Right atrium auricular region (tissue), 2 donors: ENCODE measurements around the gene DBNDD1. TPM values are rescaled to one million over a fixed set of nuclear protein-coding genes. Genes with fewer than 3 reads are reported as not detected.

ENCODE experiments used
- DNase-seq: peaks from one replicate; pipeline ENCODE4 v3.0.0-alpha.2; 2019; ENCODE audit warnings: low spot score
- H3K27ac ChIP-seq, 2 donors: fragments of 200-600 bp; sonication (generic); 1 replicate in 1 of 2; 2 replicates in 1 of 2; pipeline ENCODE4 v1.5.1; 2016 to 2019
- H3K27me3 ChIP-seq, 2 donors: fragments of 200-600 bp; sonication (generic); one replicate each; pipeline versions ENCODE4 v1.5.1 to v1.6.0; 2017 to 2019
- H3K36me3 ChIP-seq: fragments of 200-600 bp; sonication (generic); one replicate; pipeline ENCODE4 v1.5.1; 2016
- H3K4me1 ChIP-seq, 2 donors: fragments of 200-600 bp; sonication (generic); one replicate each; pipeline versions ENCODE4 v1.5.1 to v1.6.0; 2017 to 2019
- H3K4me3 ChIP-seq, 2 donors: fragments of 200-600 bp; sonication (generic); 1 replicate in 1 of 2; 2 replicates in 1 of 2; pipeline ENCODE4 v1.5.1; 2017 to 2019; ENCODE audit warnings: mild to moderate bottlenecking in 1 of 2, moderate library complexity in 1 of 2
- H3K9me3 ChIP-seq, 2 donors: fragments of 200-600 bp; sonication (generic); one replicate each; pipeline ENCODE4 v1.5.1; 2019
- CTCF ChIP-seq, 2 donors: fragments of 200-600 bp; sonication (generic); IDR thresholded peaks; one replicate each; pipeline ENCODE4 v1.5.1; 2019; ENCODE audit warnings: antibody characterized with exemption in 2 of 2
- total RNA-seq, 2 donors: library from RNA; depleted of rRNA; stranded (reverse); fragments of >200 nt; gene quantifications; one replicate each; pipeline ENCODE4 v1.1.0, GENCODE V29; 2016

Gene DBNDD1
- total RNA-seq, 2 donors from 2014 or later: 2.9 to 6.2 TPM

- Histone ChIP-seq H3K27me3 (no peaks in the 10 kb centered on the region), H3K4me3 (no peak overlapping the region), H3K27ac (no peak overlapping the region), H3K9me3 (no peaks in the 10 kb centered on the region), H3K4me1 (no peaks in the 10 kb centered on the region), H3K36me3 (no peaks in the 10 kb centered on the region)
- TF ChIP-seq CTCF (IDR thresholded peaks at IDR 0.05): no peak
- no peak for DNase-seq
Measured at GRCh38 chr16:90012991-90013745, 6.1 kb downstream of the DBNDD1 start.

GRCh38 chr16:90011908-90012501, 7.3 kb downstream of the DBNDD1 start:
- no peak overlapping the region for H3K27ac ChIP-seq
- no peaks in the 10 kb centered on the region for H3K9me3 ChIP-seq
- no peak overlapping the region for H3K4me3 ChIP-seq
- no peaks in the 10 kb centered on the region for H3K4me1 ChIP-seq
- H3K27me3 ChIP-seq: no peaks in the 10 kb centered on the region
- DNase-seq: no peak
- no peak for TF ChIP-seq CTCF (IDR thresholded peaks at IDR 0.05)
- no peaks in the 10 kb centered on the region for H3K36me3 ChIP-seq

- H3K27ac ChIP-seq: no peak overlapping the region
- no peaks in the 10 kb centered on the region for H3K36me3 ChIP-seq
- no peak for DNase-seq
- H3K27me3 ChIP-seq: no peaks in the 10 kb centered on the region
- no peak overlapping the region for H3K4me3 ChIP-seq
- H3K4me1 ChIP-seq: no peaks in the 10 kb centered on the region
- H3K9me3 ChIP-seq: no peaks in the 10 kb centered on the region
- no peak for TF ChIP-seq CTCF (IDR thresholded peaks at IDR 0.05)
Measured at GRCh38 chr16:90011508-90011819, 7.8 kb downstream of the DBNDD1 start.

- no peaks in the 10 kb centered on the region for H3K4me1 ChIP-seq
- no peak for TF ChIP-seq CTCF (IDR thresholded peaks at IDR 0.05)
- H3K4me3 ChIP-seq: no peak overlapping the region
- no peak overlapping the region for H3K27ac ChIP-seq
- no peaks in the 10 kb centered on the region for H3K36me3 ChIP-seq
- DNase-seq: no peak
- no peaks in the 10 kb centered on the region for H3K27me3 ChIP-seq
- no peaks in the 10 kb centered on the region for H3K9me3 ChIP-seq
Measured at GRCh38 chr16:90010676-90011507, 8.4 kb downstream of the DBNDD1 start.

- no peak for DNase-seq
- Histone ChIP-seq H3K27ac (no peak overlapping the region), H3K9me3 (no peaks in the 10 kb centered on the region), H3K4me1 (no peaks in the 10 kb centered on the region), H3K4me3 (no peak overlapping the region), H3K36me3 (no peaks in the 10 kb centered on the region), H3K27me3 (no peaks in the 10 kb centered on the region)
- no peak for TF ChIP-seq CTCF (IDR thresholded peaks at IDR 0.05)
Measured at GRCh38 chr16:90009172-90009899, 9.9 kb downstream of the DBNDD1 start.
